Liver (tissue), 3 donors: Measurements from ENCODE around the gene NAPEPLD.

Experiments
- ATF3 ChIP-seq: IDR thresholded peaks from 2 replicates; pipeline ENCODE4 v1.6.1; 2016; ENCODE audit warnings: antibody characterized with exemption
- CTCF ChIP-seq: fragments of 150-350 bp; IDR thresholded peaks from 2 replicates; pipeline ENCODE4 v1.5.1; 2017; ENCODE audit warnings: improper control_type of control experiment, low read depth, low read length; ENCODE audit not compliant: missing input control
- FOXA1 ChIP-seq: IDR thresholded peaks from 2 replicates; pipeline ENCODE4 v1.6.1; 2016; ENCODE audit warnings: antibody characterized with exemption
- HNF4G ChIP-seq: IDR thresholded peaks from 2 replicates; pipeline ENCODE4 v1.6.1; 2016; ENCODE audit warnings: antibody characterized with exemption
- JUND ChIP-seq, 2 donors: IDR thresholded peaks; 2 replicates each; pipeline ENCODE4 v1.6.1; 2016; ENCODE audit warnings: antibody characterized with exemption in 2 of 2
- MAX ChIP-seq: IDR thresholded peaks from 2 replicates; pipeline ENCODE4 v1.6.1; 2016; ENCODE audit warnings: antibody characterized with exemption
- RAD21 ChIP-seq, 2 donors: IDR thresholded peaks; 2 replicates each; pipeline ENCODE4 v1.6.1; 2016; ENCODE audit warnings: antibody characterized with exemption in 2 of 2, mild to moderate bottlenecking in 2 of 2
- RXRA ChIP-seq, 2 donors: IDR thresholded peaks; 2 replicates each; pipeline ENCODE4 v1.6.1; 2017 to 2018; ENCODE audit warnings: antibody characterized with exemption in 2 of 2, mild to moderate bottlenecking in 1 of 2
- SP1 ChIP-seq: IDR thresholded peaks from 2 replicates; pipeline ENCODE4 v1.6.1; 2018; ENCODE audit warnings: antibody characterized with exemption, mild to moderate bottlenecking
- TAF1 ChIP-seq: conservative IDR thresholded peaks from 2 replicates; pipeline ENCODE4 v1.6.1; 2016; ENCODE audit warnings: antibody characterized with exemption, mild to moderate bottlenecking
- donor health status: healthy.
- donor health status: healthy.

- TF ChIP-seq CTCF (no peak), MAX (no peak), RAD21 (IDR thresholded peaks at IDR 0.05) (peak in 1 of 2 donors; percentile 27), TAF1 (no peak), SP1 (peak; percentile 70), RXRA (IDR thresholded peaks at IDR 0.05) (peak; percentile 56 to 80), FOXA1 (no peak), JUND (IDR thresholded peaks at IDR 0.05) (no peak), HNF4G (no peak), ATF3 (no peak)
These were observed 5.1 kb upstream of the NAPEPLD start for GRCh38 chr7:103154042-103154441.
